Smooth muscle cell (in vitro differentiated cells): Measurements from ENCODE around the gene PCK1. TPM values are rescaled to one million over a fixed set of nuclear protein-coding genes. Genes with fewer than 3 reads are reported as not detected.

Experiments
- DNase-seq: peaks from one replicate; lab custom pipeline; 2025; ENCODE audit not compliant: unreplicated experiment; lab: John Stamatoyannopoulos, UW
- H2AFZ ChIP-seq: fragments of 200-600 bp; sonication (generic); 2 replicates; pipeline ENCODE4 v1.6.0; 2016; ENCODE audit warnings: antibody characterized with exemption, low read depth, mild to moderate bottlenecking
- H3F3A ChIP-seq: fragments of 200-600 bp; sonication (generic); 2 replicates; pipeline ENCODE4 v1.6.0; 2017; ENCODE audit warnings: antibody characterized with exemption, low read depth
- H3K27ac ChIP-seq: fragments of 200-600 bp; sonication (generic); 2 replicates; pipeline ENCODE4 v1.5.1; 2016; ENCODE audit warnings: low read depth, mild to moderate bottlenecking
- H3K27me3 ChIP-seq: fragments of 200-600 bp; sonication (generic); 2 replicates; pipeline ENCODE4 v1.6.1; 2016; ENCODE audit warnings: low read depth, mild to moderate bottlenecking
- H3K36me3 ChIP-seq: fragments of 200-600 bp; sonication (generic); 2 replicates; pipeline ENCODE4 v1.5.1; 2016; ENCODE audit warnings: low read depth
- H3K4me1 ChIP-seq: fragments of 200-600 bp; sonication (generic); 2 replicates; pipeline ENCODE4 v1.5.1; 2016; ENCODE audit warnings: low read depth
- H3K4me2 ChIP-seq: fragments of 200-600 bp; sonication (generic); 2 replicates; pipeline ENCODE4 v1.6.0; 2016; ENCODE audit warnings: mild to moderate bottlenecking
- H3K4me3 ChIP-seq: fragments of 200-600 bp; sonication (generic); 2 replicates; pipeline ENCODE4 v1.5.1; 2016; ENCODE audit warnings: mild to moderate bottlenecking
- H3K79me2 ChIP-seq: fragments of 200-600 bp; sonication (generic); 2 replicates; pipeline ENCODE4 v1.6.0; 2016; ENCODE audit warnings: low read depth, mild to moderate bottlenecking
- H3K9ac ChIP-seq: fragments of 200-600 bp; sonication (generic); 2 replicates; pipeline ENCODE4 v1.6.0; 2016; ENCODE audit warnings: low read depth
- H3K9me3 ChIP-seq: fragments of 200-600 bp; sonication (generic); replicated peaks from 2 replicates; pipeline ENCODE4 v1.5.1; 2016; ENCODE audit warnings: low read depth
- H4K20me1 ChIP-seq: fragments of 200-600 bp; sonication (generic); 2 replicates; pipeline ENCODE4 v1.6.0; 2016; ENCODE audit warnings: low read depth
- WGBS: methylation state at CpG from one replicate; pipeline ENCODE4 v1.1.7; 2016; ENCODE audit warnings: low lambda C conversion rate; 5-methylcytosine and 5-hydroxymethylcytosine counted together
- polyA plus RNA-seq: library from polyadenylated mRNA; unstranded; fragments of >200 nt; fragmentation: Nextera tagmentation; extraction: Ambion mirVana; gene quantifications from 2 replicates; pipeline ENCODE4 v1.2.1, GENCODE V29; 2016
- total RNA-seq: library from RNA; depleted of rRNA; stranded (reverse); fragments of >200 nt; gene quantifications from 2 replicates; pipeline ENCODE4 v1.2.3, GENCODE V29; 2014
- TF ChIP-seq, protein P1 (sequence below): fragments of 200-600 bp; sonication (generic); IDR thresholded peaks from 2 replicates; pipeline ENCODE4 v1.5.1; 2017; ENCODE audit warnings: borderline replicate concordance, mild to moderate bottlenecking, antibody characterized with exemption; ENCODE audit not compliant: insufficient read depth, poor library complexity, severe bottlenecking

The PCK1 gene
- total and polyA plus RNA-seq, 2 experiments from 2014 or later = not detected

GRCh38 chr20:57580478-57581201 lies 19.7 kb downstream of the PCK1 start:
- H4K20me1 ChIP-seq = no peaks in the 10 kb centered on the region
- peaks cover 29% of the 10 kb centered on the region for H3K27me3 ChIP-seq
- no peaks in the 10 kb centered on the region for H3K36me3 ChIP-seq
- 89% methylated on average over 13 of the region's 13 CpGs for WGBS
- peaks cover 5% of the 10 kb centered on the region for H3F3A ChIP-seq
- H3K4me1 ChIP-seq = peaks cover 5% of the 10 kb centered on the region
- H3K27ac ChIP-seq = no peak overlapping the region
- TF ChIP-seq, protein P1, sequence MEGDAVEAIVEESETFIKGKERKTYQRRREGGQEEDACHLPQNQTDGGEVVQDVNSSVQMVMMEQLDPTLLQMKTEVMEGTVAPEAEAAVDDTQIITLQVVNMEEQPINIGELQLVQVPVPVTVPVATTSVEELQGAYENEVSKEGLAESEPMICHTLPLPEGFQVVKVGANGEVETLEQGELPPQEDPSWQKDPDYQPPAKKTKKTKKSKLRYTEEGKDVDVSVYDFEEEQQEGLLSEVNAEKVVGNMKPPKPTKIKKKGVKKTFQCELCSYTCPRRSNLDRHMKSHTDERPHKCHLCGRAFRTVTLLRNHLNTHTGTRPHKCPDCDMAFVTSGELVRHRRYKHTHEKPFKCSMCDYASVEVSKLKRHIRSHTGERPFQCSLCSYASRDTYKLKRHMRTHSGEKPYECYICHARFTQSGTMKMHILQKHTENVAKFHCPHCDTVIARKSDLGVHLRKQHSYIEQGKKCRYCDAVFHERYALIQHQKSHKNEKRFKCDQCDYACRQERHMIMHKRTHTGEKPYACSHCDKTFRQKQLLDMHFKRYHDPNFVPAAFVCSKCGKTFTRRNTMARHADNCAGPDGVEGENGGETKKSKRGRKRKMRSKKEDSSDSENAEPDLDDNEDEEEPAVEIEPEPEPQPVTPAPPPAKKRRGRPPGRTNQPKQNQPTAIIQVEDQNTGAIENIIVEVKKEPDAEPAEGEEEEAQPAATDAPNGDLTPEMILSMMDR = no peak
- no peaks in the 10 kb centered on the region for H3K9me3 ChIP-seq
- no peaks in the 10 kb centered on the region for H3K79me2 ChIP-seq
- no peak overlapping the region for H3K4me3 ChIP-seq
- H3K9ac ChIP-seq = no peak overlapping the region
- H2AFZ ChIP-seq = no peak overlapping the region
- no peak overlapping the region for H3K4me2 ChIP-seq
- DNase-seq = no peak

DNA sequence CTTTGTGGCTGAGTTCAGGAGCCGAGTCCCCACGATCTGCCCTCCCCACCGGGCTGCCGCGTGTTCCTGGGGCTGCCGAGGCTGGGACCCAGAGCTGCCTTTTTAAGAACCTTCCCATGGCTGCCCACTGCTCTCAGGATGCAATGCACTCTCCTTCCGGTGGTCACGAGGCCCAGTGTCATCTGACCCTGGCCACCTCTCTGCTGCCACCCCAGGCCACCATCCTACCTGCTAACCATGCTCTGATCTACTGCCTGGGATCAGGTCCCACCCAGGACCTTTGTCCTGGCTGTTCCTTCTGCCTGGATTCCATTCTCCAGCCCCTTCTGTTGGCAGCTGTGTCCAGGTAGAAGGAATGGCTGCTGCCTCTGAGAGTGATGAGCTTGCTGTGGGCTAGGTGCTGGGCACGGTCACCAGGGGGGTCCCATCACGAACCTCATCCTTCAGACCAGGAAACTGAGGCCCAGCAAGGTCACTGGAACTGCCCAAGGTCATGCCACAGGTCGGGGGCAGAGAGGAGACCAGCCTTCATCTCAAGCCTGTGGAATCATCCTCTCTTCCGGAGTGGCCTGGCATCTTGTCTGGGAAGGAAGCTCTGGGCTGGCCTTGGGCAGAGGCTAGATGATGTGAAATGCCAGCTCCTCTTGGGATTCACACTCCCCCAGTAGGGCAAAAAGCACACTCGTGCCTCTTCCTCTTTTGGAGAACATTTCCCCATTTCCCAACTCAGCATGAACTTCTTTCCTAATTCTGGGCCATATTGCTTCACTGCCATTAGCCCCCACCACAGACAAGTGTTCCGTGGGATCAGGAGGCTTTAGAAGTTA lies 20.5 kb downstream of the PCK1 start:
- no peaks in the 10 kb centered on the region for H4K20me1 ChIP-seq
- no peak for DNase-seq
- no peak overlapping the region for H3K4me3 ChIP-seq
- TF ChIP-seq, protein P1 = no peak
- H3K27ac ChIP-seq = peak overlapping the region; percentile 69
- H3K4me1 ChIP-seq = peaks cover 2% of the 10 kb centered on the region
- H3F3A ChIP-seq = peaks cover 5% of the 10 kb centered on the region
- no peak overlapping the region for H2AFZ ChIP-seq
- WGBS = 93% methylated on average over 14 of the region's 14 CpGs
- H3K4me2 ChIP-seq = no peak overlapping the region
- H3K27me3 ChIP-seq = peaks cover 21% of the 10 kb centered on the region
- no peaks in the 10 kb centered on the region for H3K9me3 ChIP-seq
- no peak overlapping the region for H3K9ac ChIP-seq
- no peaks in the 10 kb centered on the region for H3K79me2 ChIP-seq
- no peaks in the 10 kb centered on the region for H3K36me3 ChIP-seq

DNA sequence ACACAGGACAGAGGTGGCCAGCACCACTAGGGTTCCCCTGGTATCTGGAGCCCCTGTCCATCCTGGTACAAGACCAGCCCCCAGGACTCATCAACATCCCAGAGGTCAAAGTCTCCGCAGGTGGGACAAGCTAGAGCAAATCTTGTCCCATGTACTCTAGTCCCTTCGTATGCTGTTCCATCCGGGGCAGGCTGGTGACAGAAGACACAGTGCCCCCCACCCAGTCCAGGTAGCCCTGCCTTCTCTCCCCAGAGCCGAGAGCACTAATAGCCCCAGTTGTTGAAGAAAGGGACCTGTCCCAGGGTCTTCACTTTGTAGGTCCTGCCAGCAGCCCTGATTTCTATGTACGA lies 21.1 kb downstream of the PCK1 start:
- peak overlapping the region; percentile 21 for H2AFZ ChIP-seq
- no peak for DNase-seq
- H3K36me3 ChIP-seq = no peaks in the 10 kb centered on the region
- peaks cover 5% of the 10 kb centered on the region for H3F3A ChIP-seq
- H3K4me3 ChIP-seq = no peak overlapping the region
- no peak overlapping the region for H3K9ac ChIP-seq
- H3K9me3 ChIP-seq = no peaks in the 10 kb centered on the region
- peaks cover 16% of the 10 kb centered on the region for H3K27me3 ChIP-seq
- TF ChIP-seq, protein P1 = no peak
- H3K79me2 ChIP-seq = no peaks in the 10 kb centered on the region
- no peaks in the 10 kb centered on the region for H3K4me1 ChIP-seq
- peak overlapping the region; percentile 77 for H3K4me2 ChIP-seq
- H3K27ac ChIP-seq = peak overlapping the region; percentile 69
- WGBS = 96% methylated on average over 5 of the region's 5 CpGs
- H4K20me1 ChIP-seq = no peaks in the 10 kb centered on the region
